Measurements from ENCODE around the gene FOXL1. TPM values are rescaled to one million over a fixed set of nuclear protein-coding genes. Genes with fewer than 3 reads are reported as not detected.

FOXL1 gene
- total and polyA plus RNA-seq, 3 experiments from 2014 or later: not detected

GRCh38 chr16:86558355-86559193 lies 19.8 kb upstream of the FOXL1 start:
- H3K36me3 ChIP-seq (ENCODE audit: insufficient read depth, low read length): no peaks in the 10 kb centered on the region
- H3K27ac ChIP-seq (ENCODE audit: low read depth, low read length): no peak overlapping the region
- peaks cover 18% of the 10 kb centered on the region for H3K27me3 ChIP-seq (ENCODE audit: insufficient read depth, low read length, poor library complexity, severe bottlenecking)
- ChIA-PET CTCF (no interaction called here), POLR2A (no interaction called here)
- peaks cover 20 to 29% (median 29%) of the 10 kb centered on the region in 3 donors for H3K4me1 Mint-ChIP-seq
- H3K27me3 Mint-ChIP-seq: peaks cover 23 to 44% of the 10 kb centered on the region in 2 donors
- peaks cover 17% of the 10 kb centered on the region for H3K4me1 ChIP-seq (ENCODE audit: insufficient read depth, low read length)
- H3K9me3 ChIP-seq (ENCODE audit: low read length): no peaks in the 10 kb centered on the region
- DNase-seq: no peak
- H3K4me3 ChIP-seq (ENCODE audit: low read length): no peak overlapping the region
- H3K4me3 Mint-ChIP-seq: peak overlapping the region in 1 of 7 donors; percentile 75
- no peaks in the 10 kb centered on the region for H3K9me3 Mint-ChIP-seq
- H3K36me3 Mint-ChIP-seq: peaks cover 0 to 8% (median 0%) of the 10 kb centered on the region in 3 donors
- H3K27ac Mint-ChIP-seq: no peak overlapping the region

- H3K27ac Mint-ChIP-seq: peak overlapping the region in 1 of 8 donors; percentile 40
- Histone ChIP-seq H3K4me1 (ENCODE audit: insufficient read depth, low read length) (peaks cover 18% of the 10 kb centered on the region), H3K27me3 (ENCODE audit: insufficient read depth, low read length, poor library complexity, severe bottlenecking) (peaks cover 28% of the 10 kb centered on the region), H3K27ac (ENCODE audit: low read depth, low read length) (no peak overlapping the region), H3K36me3 (ENCODE audit: insufficient read depth, low read length) (no peaks in the 10 kb centered on the region), H3K4me3 (ENCODE audit: low read length) (no peak overlapping the region), H3K9me3 (ENCODE audit: low read length) (no peaks in the 10 kb centered on the region)
- ChIA-PET POLR2A (no interaction called here), CTCF (no interaction called here)
- peaks cover 34 to 57% of the 10 kb centered on the region in 2 donors for H3K27me3 Mint-ChIP-seq
- no peaks in the 10 kb centered on the region for H3K9me3 Mint-ChIP-seq
- H3K36me3 Mint-ChIP-seq: peaks cover 0 to 4% (median 0%) of the 10 kb centered on the region in 3 donors
- H3K4me1 Mint-ChIP-seq: peaks cover 19 to 28% (median 28%) of the 10 kb centered on the region in 3 donors
- no peak for DNase-seq
- H3K4me3 Mint-ChIP-seq: peak overlapping the region in 1 of 7 donors; percentile 38
Measured at GRCh38 chr16:86559802-86560305, 18.5 kb upstream of the FOXL1 start.

GRCh38 chr16:86562356-86562755 lies 16.0 kb upstream of the FOXL1 start:
- ChIA-PET POLR2A (no interaction called here), CTCF (no interaction called here)
- Histone ChIP-seq H3K9me3 (ENCODE audit: low read length) (no peaks in the 10 kb centered on the region), H3K4me3 (ENCODE audit: low read length) (no peak overlapping the region), H3K27ac (ENCODE audit: low read depth, low read length) (no peak overlapping the region), H3K4me1 (ENCODE audit: insufficient read depth, low read length) (peaks cover 11% of the 10 kb centered on the region), H3K27me3 (ENCODE audit: insufficient read depth, low read length, poor library complexity, severe bottlenecking) (peaks cover 36% of the 10 kb centered on the region), H3K36me3 (ENCODE audit: insufficient read depth, low read length) (no peaks in the 10 kb centered on the region)
- H3K9me3 Mint-ChIP-seq: no peaks in the 10 kb centered on the region
- peaks cover 16 to 30% (median 18%) of the 10 kb centered on the region in 3 donors for H3K4me1 Mint-ChIP-seq
- peaks cover 45 to 76% of the 10 kb centered on the region in 2 donors for H3K27me3 Mint-ChIP-seq
- no peak for DNase-seq
- H3K4me3 Mint-ChIP-seq: peak overlapping the region in 1 of 7 donors; percentile 20
- no peak overlapping the region for H3K27ac Mint-ChIP-seq
- no peaks in the 10 kb centered on the region for H3K36me3 Mint-ChIP-seq

DNA sequence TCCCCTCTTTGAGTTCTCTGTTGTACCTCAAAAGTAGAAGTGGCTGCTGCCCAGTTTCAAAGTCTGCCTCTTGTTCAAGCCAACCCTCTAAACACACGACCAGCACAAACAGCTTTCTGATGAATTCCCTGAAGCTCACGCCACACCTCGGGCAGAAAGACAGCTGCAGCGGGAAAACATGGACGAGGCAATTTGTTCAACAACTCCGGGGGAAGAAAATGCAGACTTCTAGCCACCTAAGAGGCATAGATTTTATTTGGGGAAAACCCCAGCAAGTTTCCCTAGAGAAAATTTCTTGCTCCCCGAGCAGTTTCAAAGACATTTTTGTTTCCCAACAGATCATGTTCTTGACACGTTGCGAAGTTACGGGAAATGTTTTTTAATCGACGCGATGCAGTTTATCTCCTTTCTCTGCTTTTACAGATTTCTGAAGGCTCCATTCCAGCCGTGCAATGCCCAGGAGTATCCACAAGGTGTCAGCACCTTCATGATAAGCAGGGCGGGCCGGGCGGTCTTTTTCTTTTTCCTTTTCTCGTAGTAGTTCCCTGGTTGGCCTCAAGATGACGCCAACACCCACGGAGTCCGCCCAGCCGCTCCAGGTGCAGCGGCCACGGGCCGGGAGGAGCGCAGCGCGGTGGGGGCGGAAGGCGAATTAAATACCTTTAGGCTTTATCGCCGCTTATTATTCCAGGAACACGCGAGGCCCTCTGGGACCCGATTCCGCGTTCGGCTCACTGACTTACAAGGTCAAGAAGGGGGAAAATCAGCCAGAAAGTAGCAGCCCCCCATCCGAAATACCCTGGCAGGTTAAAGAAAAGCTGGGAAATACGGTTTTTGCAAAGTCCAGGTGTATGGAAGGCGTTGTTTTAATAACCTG lies 14.6 kb upstream of the FOXL1 start:
- ChIA-PET CTCF (interaction anchor here (0.7 to 1.6 kb wide), 5 partner anchors 9 to 1206 kb away, joined by 3 to 10 read pairs (median 3); no protein-coding TSS in a partner anchor), POLR2A (no interaction called here)
- Mint-ChIP-seq H3K27ac (peak overlapping the region in 3 of 8 donors; percentile 28 to 76 (median 44)), H3K4me1 (peaks cover 16 to 35% (median 18%) of the 10 kb centered on the region in 3 donors), H3K27me3 (peaks cover 48 to 71% of the 10 kb centered on the region in 2 donors), H3K9me3 (no peaks in the 10 kb centered on the region), H3K4me3 (peak overlapping the region; percentile 31 to 85 (median 70)), H3K36me3 (no peaks in the 10 kb centered on the region)
- Histone ChIP-seq H3K9me3 (ENCODE audit: low read length) (no peaks in the 10 kb centered on the region), H3K4me3 (ENCODE audit: low read length) (peak overlapping the region; percentile 24), H3K27ac (ENCODE audit: low read depth, low read length) (no peak overlapping the region), H3K4me1 (ENCODE audit: insufficient read depth, low read length) (peaks cover 11% of the 10 kb centered on the region), H3K27me3 (ENCODE audit: insufficient read depth, low read length, poor library complexity, severe bottlenecking) (peaks cover 32% of the 10 kb centered on the region), H3K36me3 (ENCODE audit: insufficient read depth, low read length) (no peaks in the 10 kb centered on the region)
- peak; percentile 77 to 89 (median 80) for DNase-seq

DNA sequence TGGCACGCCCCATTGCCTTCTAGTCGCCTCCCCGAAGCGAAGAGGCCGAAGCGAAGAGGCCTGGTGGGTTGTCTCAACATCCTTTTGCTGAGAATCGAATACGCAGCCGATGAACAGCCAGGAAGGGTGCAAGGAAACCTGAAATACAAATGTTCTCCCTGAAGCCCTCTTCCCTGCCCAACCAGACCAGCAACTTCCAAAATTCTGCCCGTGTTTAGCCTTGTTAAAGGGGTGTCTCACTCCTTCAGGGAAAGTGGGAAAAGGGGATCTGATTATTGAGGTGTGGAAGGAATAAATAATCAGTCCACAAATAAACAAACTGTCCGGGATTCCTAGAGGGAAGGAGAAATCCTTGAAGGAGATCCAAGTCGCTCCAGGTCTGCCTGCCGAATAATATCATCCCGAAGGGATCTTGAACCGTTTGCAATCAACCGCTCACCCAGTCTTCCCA lies 13.1 kb upstream of the FOXL1 start:
- no peak overlapping the region for H3K4me3 ChIP-seq (ENCODE audit: low read length)
- Mint-ChIP-seq H3K9me3 (no peaks in the 10 kb centered on the region), H3K27ac (peak overlapping the region in 2 of 8 donors; percentile 9 to 45), H3K27me3 (peaks cover 54 to 75% of the 10 kb centered on the region in 2 donors), H3K36me3 (no peaks in the 10 kb centered on the region), H3K4me1 (peaks cover 16 to 39% (median 18%) of the 10 kb centered on the region in 3 donors), H3K4me3 (peak overlapping the region in 2 of 7 donors; percentile 1 to 77)
- H3K9me3 ChIP-seq (ENCODE audit: low read length): no peaks in the 10 kb centered on the region
- H3K27ac ChIP-seq (ENCODE audit: low read depth, low read length): no peak overlapping the region
- H3K27me3 ChIP-seq (ENCODE audit: insufficient read depth, low read length, poor library complexity, severe bottlenecking): peaks cover 46% of the 10 kb centered on the region
- DNase-seq: no peak
- POLR2A ChIA-PET: no interaction called here
- no peaks in the 10 kb centered on the region for H3K36me3 ChIP-seq (ENCODE audit: insufficient read depth, low read length)
- H3K4me1 ChIP-seq (ENCODE audit: insufficient read depth, low read length): peaks cover 11% of the 10 kb centered on the region
- CTCF ChIA-PET: interaction anchor here (0.7 to 1.6 kb wide), 4 partner anchors 8 to 1070 kb away, joined by 3 to 10 read pairs (median 5); partner anchors contain the start of gene MTHFSD

GRCh38 chr16:86565644-86566511 lies 12.5 kb upstream of the FOXL1 start:
- Histone ChIP-seq H3K36me3 (ENCODE audit: insufficient read depth, low read length) (no peaks in the 10 kb centered on the region), H3K4me1 (ENCODE audit: insufficient read depth, low read length) (peaks cover 11% of the 10 kb centered on the region), H3K27me3 (ENCODE audit: insufficient read depth, low read length, poor library complexity, severe bottlenecking) (peaks cover 45% of the 10 kb centered on the region), H3K4me3 (ENCODE audit: low read length) (no peak overlapping the region), H3K27ac (ENCODE audit: low read depth, low read length) (no peak overlapping the region), H3K9me3 (ENCODE audit: low read length) (no peaks in the 10 kb centered on the region)
- Mint-ChIP-seq H3K9me3 (no peaks in the 10 kb centered on the region), H3K4me3 (peak overlapping the region in 2 of 7 donors; percentile 9 to 77), H3K27me3 (peaks cover 56 to 77% of the 10 kb centered on the region in 2 donors), H3K27ac (peak overlapping the region in 1 of 8 donors; percentile 45), H3K4me1 (peaks cover 16 to 39% (median 18%) of the 10 kb centered on the region in 3 donors), H3K36me3 (no peaks in the 10 kb centered on the region)
- ChIA-PET POLR2A (no interaction called here), CTCF (no interaction called here)
- no peak for DNase-seq

GRCh38 chr16:86566601-86566965 lies 11.8 kb upstream of the FOXL1 start, which contains the start of gene FOXC2:
FOXC2 (plus strand) TSS chr16:86566829; CDS start chr16:86567336, 507 bp downstream.
- Histone ChIP-seq H3K27me3 (ENCODE audit: insufficient read depth, low read length, poor library complexity, severe bottlenecking) (peaks cover 38% of the 10 kb centered on the region), H3K9me3 (ENCODE audit: low read length) (no peaks in the 10 kb centered on the region), H3K27ac (ENCODE audit: low read depth, low read length) (no peak within 1 kb of the TSS), H3K36me3 (ENCODE audit: insufficient read depth, low read length) (no peaks in the 10 kb centered on the region), H3K4me1 (ENCODE audit: insufficient read depth, low read length) (peaks cover 11% of the 10 kb centered on the region), H3K4me3 (ENCODE audit: low read length) (no peak within 1 kb of the TSS)
- Mint-ChIP-seq H3K4me3 (peak within 1 kb of the TSS in 4 of 7 donors; percentile 11 to 73 (median 23)), H3K27me3 (peaks cover 57 to 80% of the 10 kb centered on the region in 2 donors), H3K4me1 (peaks cover 16 to 39% (median 18%) of the 10 kb centered on the region in 3 donors), H3K27ac (peak within 1 kb of the TSS in 1 of 8 donors; percentile 29), H3K36me3 (no peaks in the 10 kb centered on the region), H3K9me3 (no peaks in the 10 kb centered on the region)
- POLR2A ChIA-PET: no interaction called here
- CTCF ChIA-PET: no interaction called here
- peak in 3 of 5 donors; percentile 12 to 50 (median 36) for DNase-seq
